Loucy (cell line): ENCODE data around the gene RNU1-1.
"Not testable (repeated sequence)": the region's sequence is repeated elsewhere in the genome, so short reads cannot be mapped to it uniquely, and the experiment has no call there.

Experiments
- EZH2phosphoT487 ChIP-seq: fragments of 200-600 bp; IDR thresholded peaks from 2 replicates; pipeline ENCODE4 v1.6.1; 2018; ENCODE audit warnings: antibody characterized with exemption, mild to moderate bottlenecking, moderate library complexity, borderline replicate concordance
- TF ChIP-seq, protein P1 (sequence below): fragments of 200-600 bp; sonication (generic); conservative IDR thresholded peaks from 2 replicates; pipeline ENCODE4 v1.5.1; 2014; ENCODE audit warnings: mild to moderate bottlenecking, antibody characterized with exemption, low read length

DNA sequence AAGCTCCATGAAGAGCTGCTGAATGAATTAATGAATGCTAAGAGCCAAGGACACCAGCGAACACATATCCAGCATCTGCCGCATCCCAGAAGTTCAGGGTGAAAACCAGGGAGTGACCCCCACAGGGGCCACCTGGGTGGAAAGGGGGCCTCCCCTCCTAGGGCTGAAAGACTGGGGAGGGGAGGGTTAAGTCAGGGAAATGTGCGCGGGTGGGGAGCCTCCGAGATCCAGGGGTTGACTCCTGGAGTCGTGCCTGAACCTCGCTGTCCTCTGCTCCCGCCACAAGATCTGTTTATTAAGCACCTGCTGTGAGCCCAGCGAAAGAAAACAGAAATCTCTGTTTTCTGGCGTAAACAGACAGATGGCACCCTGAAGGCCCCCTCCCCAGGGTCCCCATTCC lies 16.0 kb downstream of the RNU1-1 start:
- TF ChIP-seq, protein P1, sequence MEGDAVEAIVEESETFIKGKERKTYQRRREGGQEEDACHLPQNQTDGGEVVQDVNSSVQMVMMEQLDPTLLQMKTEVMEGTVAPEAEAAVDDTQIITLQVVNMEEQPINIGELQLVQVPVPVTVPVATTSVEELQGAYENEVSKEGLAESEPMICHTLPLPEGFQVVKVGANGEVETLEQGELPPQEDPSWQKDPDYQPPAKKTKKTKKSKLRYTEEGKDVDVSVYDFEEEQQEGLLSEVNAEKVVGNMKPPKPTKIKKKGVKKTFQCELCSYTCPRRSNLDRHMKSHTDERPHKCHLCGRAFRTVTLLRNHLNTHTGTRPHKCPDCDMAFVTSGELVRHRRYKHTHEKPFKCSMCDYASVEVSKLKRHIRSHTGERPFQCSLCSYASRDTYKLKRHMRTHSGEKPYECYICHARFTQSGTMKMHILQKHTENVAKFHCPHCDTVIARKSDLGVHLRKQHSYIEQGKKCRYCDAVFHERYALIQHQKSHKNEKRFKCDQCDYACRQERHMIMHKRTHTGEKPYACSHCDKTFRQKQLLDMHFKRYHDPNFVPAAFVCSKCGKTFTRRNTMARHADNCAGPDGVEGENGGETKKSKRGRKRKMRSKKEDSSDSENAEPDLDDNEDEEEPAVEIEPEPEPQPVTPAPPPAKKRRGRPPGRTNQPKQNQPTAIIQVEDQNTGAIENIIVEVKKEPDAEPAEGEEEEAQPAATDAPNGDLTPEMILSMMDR: not testable (repeated sequence)
- not testable (repeated sequence) for TF ChIP-seq EZH2phosphoT487
